ENCODE results near the gene NKX6-1. TPM values are rescaled to one million over a fixed set of nuclear protein-coding genes. Genes with fewer than 3 reads are reported as not detected.

NKX6-1 gene
- total and polyA plus RNA-seq, 4 donors: 0.02 to 0.20 (median 0.06) TPM; not detected in 1

DNA sequence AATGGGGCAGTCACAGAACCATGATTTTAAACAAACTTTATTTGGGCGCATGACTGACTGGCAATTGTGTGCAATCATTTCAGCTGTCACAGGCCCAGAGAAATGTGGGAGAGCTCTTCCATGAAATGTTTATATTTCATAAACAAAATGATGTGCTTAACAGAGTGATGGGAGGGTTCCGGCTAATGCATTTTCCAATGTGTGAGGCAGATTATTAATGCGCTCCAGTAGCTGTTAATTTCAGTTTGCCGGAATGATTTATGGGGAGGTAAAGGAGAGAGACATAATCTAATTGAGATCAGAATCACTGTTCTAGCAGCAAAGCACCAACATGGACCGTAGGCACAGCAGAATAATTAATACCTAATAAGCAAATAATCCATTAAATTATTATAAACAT lies 55.6 kb downstream of the NKX6-1 start:
- WGBS, 2 donors: 67 to 86% methylated on average over 5 of the region's 5 CpGs
- no peak for ATAC-seq (ENCODE audit: insufficient read depth, low FRiP score)
- TF ChIP-seq, protein P1, sequence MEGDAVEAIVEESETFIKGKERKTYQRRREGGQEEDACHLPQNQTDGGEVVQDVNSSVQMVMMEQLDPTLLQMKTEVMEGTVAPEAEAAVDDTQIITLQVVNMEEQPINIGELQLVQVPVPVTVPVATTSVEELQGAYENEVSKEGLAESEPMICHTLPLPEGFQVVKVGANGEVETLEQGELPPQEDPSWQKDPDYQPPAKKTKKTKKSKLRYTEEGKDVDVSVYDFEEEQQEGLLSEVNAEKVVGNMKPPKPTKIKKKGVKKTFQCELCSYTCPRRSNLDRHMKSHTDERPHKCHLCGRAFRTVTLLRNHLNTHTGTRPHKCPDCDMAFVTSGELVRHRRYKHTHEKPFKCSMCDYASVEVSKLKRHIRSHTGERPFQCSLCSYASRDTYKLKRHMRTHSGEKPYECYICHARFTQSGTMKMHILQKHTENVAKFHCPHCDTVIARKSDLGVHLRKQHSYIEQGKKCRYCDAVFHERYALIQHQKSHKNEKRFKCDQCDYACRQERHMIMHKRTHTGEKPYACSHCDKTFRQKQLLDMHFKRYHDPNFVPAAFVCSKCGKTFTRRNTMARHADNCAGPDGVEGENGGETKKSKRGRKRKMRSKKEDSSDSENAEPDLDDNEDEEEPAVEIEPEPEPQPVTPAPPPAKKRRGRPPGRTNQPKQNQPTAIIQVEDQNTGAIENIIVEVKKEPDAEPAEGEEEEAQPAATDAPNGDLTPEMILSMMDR (IDR thresholded peaks at IDR 0.05; ENCODE audit: control extremely low read depth, extremely low read depth): no peak

DNA sequence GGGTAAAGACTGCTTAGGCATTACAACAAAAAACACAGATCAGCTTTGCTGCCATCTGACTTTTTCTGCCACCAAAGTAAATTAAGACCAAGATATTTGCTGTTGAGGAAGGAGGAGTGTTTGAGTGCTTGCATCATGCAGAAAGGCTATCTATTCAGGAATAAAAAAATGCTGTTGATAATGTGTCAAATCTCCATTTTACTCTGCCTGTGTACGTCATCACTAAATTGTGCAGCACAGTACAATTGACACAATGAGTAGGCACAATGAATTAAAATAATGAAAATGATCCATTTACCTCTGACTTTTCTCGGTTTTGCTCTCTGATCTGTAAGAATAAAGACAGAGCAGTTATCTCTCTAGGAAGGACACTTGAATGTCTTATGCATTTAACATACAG lies 56.3 kb downstream of the NKX6-1 start:
- DNase-seq: no peak
- Histone ChIP-seq H3K4me3 (no peak overlapping the region), H3K9ac (ENCODE audit: insufficient read depth in 1 of 2, low read length in 2 of 2) (no peak overlapping the region), H3K27ac (ENCODE audit: low read depth in 1 of 2, low read length in 1 of 2) (no peak overlapping the region), H3K9me3 (ENCODE audit: control insufficient read depth in 4 of 4, insufficient read depth in 3 of 4, low read length in 3 of 4) (no peaks in the 10 kb centered on the region), H3K27me3 (ENCODE audit: control insufficient read depth in 3 of 3, insufficient read depth in 3 of 3, low read length in 2 of 3) (peaks cover 0 to 8% (median 2%) of the 10 kb centered on the region in 3 donors), H3K36me3 (ENCODE audit: control insufficient read depth in 4 of 4, insufficient read depth in 4 of 4, low read length in 4 of 4) (no peaks in the 10 kb centered on the region), H3K4me1 (ENCODE audit: control insufficient read depth in 5 of 5, insufficient read depth in 5 of 5, low read length in 5 of 5) (no peaks in the 10 kb centered on the region)
- no peak for ATAC-seq (ENCODE audit: insufficient read depth, low FRiP score)
- 73 to 83% methylated on average over 2 of the region's 2 CpGs for WGBS, 2 donors
- TF ChIP-seq, protein P1 (IDR thresholded peaks at IDR 0.05; ENCODE audit: control extremely low read depth, extremely low read depth): no peak

More for the DNA sequence above, 55.6 kb downstream of the NKX6-1 start:
- DNase-seq: no peak
- no peak overlapping the region for H3K9ac ChIP-seq (ENCODE audit: insufficient read depth in 1 of 2, low read length in 2 of 2)
- H3K27me3 ChIP-seq (ENCODE audit: control insufficient read depth in 3 of 3, insufficient read depth in 3 of 3, low read length in 2 of 3): peaks cover 0 to 8% (median 2%) of the 10 kb centered on the region in 3 donors
- no peaks in the 10 kb centered on the region for H3K9me3 ChIP-seq (ENCODE audit: control insufficient read depth in 4 of 4, insufficient read depth in 3 of 4, low read length in 3 of 4)
- no peak overlapping the region for H3K4me3 ChIP-seq
- no peaks in the 10 kb centered on the region for H3K36me3 ChIP-seq (ENCODE audit: control insufficient read depth in 4 of 4, insufficient read depth in 4 of 4, low read length in 4 of 4)
- no peak overlapping the region for H3K27ac ChIP-seq (ENCODE audit: low read depth in 1 of 2, low read length in 1 of 2)
- H3K4me1 ChIP-seq (ENCODE audit: control insufficient read depth in 5 of 5, insufficient read depth in 5 of 5, low read length in 5 of 5): no peaks in the 10 kb centered on the region

Small RNA genes lying within 50 kb of the gene (small RNA-seq; reads per million reads assigned to genes)
- gene RPL3P13 (ENCODE audit: low replicate concordance): not detected

Other genes starting within 250 kb of the NKX6-1 start
- gene CDS1, start 83.8 kb upstream of the NKX6-1 start, total RNA-seq: 10 to 100 TPM; 21.2 to 32.7 TPM
- 10 to 100 TPM; 10.7 to 16.4 TPM for gene CDS1, start 83.8 kb upstream of the NKX6-1 start, polyA plus RNA-seq

Data from lung (tissue), 13 donors.